GM18498 (cell line): ENCODE results near the gene PASK.
"Not testable (repeated sequence)": the region's sequence is repeated elsewhere in the genome, so short reads cannot be mapped to it uniquely, and the experiment has no call there.

Experiments
- ATAC-seq: cut with Tn5 transposase; IDR thresholded peaks from one replicate; pipeline ENCODE4 v1.9.1; 2021; ENCODE audit warnings: mild to moderate bottlenecking, moderate library complexity; ENCODE audit not compliant: unreplicated experiment

The PASK gene

DNA sequence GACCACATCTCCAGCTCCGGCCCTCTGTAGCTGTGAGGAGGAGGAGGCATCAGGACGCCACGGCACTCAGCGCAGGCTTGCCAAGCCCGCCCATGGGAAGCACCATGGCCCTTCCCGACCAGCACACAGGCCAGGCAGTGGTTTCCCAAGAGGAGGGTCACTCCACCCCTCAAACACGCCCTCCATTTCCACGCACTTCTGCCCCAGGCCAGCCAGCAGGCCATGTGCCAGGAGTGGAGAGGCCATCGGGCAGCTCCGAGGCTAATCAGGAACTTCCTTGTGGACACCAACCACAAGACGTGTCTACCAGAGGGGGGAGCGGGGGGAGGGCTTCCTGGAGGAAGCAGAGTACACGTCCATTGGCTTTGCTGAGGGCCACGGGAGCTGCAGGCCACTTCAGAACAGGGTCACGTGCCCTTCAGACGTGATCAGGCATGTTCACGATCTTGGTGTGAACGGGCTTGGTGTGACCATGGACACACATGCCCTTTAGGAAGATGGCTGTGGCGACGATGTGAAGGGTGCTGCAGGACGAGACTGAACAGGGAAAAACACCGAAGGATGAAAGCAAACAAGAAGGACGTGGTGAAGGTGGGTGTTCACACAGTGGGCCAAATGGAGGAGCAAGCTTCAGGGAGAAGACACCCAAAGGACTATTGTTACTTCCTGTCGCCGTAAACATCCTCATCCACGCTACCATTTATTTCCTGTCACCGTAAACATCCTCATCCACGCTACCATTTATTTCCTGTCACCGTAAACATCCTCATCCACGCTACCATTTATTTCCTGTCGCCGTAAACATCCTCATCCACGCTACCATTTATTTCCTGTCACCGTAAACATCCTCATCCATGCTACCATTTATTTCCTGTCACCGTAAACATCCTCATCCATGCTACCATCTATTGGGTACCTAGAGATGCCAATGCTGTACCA lies 40.7 kb downstream of the PASK start:
- ATAC-seq, result no peak

DNA sequence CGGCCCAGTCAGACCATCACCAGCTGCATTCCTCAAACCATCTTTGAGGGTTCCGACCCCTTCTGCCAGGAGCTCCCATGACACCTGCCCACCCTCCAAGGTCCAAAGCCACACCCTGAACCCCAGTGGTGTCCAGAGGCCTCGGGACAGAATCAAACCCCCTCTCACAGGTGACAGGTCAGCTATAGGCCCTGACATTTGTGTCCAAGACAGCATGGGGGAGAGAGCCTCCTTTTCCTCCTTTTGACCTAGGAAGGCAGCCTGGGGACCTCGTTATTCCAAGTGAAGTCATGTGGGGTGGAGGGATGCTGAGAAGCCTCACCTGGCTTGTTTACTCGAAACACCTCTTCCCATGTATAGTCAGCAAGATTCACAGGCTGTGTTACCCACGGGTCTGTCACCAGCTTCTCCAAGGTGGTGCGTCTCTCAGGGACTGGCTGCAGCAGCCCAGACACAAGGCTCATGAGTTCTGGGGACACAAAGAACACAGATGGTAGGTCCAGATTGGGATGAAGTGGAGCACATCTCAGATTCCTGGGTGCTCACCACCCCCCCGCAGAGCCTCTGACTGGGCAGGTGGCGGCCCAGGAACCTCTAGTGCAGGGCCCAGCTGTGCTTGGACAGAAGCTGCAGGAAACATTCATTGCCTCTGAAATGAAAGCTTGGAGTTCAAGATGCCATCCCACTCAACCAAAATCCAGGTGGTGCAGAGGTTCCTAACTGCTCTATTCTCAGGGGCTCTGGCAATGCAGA lies 42.1 kb downstream of the PASK start:
- ATAC-seq, result no peak

DNA sequence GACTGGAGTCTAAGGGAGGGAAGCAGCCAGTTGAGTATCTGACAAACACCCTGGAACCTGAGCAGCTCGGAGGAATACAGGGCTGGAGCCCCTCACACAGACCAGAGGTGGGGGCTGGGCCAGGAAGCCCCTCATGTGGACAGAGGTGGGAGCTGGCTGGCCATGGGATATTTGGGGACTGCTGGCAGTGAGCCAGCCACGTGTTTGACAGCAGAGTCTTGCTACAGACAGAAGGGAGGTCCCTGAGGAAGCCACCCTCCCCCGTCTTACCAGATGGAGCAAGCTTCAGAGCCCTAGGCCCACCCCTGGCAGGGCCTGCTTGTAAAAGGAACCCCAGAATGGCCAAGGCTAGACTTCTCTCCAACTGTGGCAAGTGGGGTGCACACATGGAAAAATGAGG lies 43.6 kb downstream of the PASK start:
- no peak for ATAC-seq

DNA sequence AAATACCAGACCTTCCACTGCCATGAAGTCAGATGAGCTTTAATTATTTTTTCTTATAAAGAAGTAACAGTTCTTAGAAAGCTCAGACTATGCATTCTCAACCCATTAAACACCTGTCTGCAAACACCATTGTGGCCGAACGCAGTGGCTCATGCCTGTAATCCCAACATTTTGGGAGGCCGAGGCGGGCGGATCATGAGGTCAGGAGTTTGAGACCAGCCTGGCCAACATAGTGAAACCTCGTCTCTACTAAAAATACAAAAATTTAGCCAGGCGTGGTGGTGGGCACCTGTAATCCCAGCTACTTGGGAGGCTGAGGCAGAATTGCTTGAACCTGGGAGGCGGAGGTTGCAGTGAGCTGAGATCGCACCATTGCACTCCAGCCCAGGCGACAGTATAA lies 44.7 kb downstream of the PASK start:
- ATAC-seq, result not testable (repeated sequence)

DNA sequence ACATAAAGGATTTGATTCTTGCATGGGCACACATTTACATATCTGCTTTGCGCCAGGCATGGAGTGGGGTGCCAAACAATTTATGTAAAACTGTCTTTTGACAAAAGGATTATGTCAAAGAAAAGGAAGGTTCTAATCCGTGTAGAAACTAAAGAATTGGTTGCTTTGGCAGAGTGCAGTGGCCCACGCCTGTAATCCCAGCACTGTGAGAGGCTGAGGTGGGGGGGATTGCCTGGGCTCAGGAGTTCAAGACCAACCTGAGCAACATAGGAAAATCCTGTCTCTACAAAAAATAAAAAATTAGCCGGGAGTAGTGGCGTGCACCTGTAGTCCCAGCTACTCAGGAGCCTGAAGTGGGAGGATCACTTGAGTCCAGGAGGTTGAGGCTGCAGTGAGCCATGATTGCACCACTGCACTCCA lies 46.1 kb downstream of the PASK start:
- ATAC-seq, result no peak

DNA sequence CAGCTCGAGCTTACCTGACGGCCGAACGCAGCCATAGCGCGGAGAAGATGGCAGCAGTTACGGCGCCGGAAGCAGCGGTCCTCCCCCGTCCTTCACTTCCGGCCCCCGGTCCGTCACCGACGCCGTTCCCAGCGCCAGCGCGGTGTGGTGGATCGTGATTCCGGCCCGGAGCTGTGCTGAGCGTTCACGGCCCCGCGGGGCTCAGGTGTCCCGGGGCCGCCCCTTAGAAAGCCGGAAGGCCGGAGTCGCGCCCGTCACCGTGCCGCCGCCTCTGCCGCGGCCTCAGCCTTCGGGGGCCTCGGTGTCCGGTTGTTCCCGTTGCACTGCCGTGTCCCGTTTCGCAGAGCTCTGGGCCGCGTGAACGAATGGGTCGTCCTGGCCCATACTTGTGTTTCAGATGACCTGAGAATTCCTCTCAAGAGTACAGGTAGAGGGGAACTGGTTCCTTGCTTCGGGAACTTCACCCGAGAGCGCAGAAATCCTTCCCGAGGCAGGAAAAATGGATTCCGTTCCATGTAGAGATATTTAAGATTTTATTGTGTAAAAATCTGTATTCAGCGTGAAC lies 47.0 kb downstream of the PASK start, which contains the start of gene MTERF4:
TSS of gene MTERF4 (minus strand) at position 49 of the 565 bp plus-strand sequence. CDS start at position 35, 14 bp downstream.
- peak; percentile 91 for ATAC-seq

DNA sequence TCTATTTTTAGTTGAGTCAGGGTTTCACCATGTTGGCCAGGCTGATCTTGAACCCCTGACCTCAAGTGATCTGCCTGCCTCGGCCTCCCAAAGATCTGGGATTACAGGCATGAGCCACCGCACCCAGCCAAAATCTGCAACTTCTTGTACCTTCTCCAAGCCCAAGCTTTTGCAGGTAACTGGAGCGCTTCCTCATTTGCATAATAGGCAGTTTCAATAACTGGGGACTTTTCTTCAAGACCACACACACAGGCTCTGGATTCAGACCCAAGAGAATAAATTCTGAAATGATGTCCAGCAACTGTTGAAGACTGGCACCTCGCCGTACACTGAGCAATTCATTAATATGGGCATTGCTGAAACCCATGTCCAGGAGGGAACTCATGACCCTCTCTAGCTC lies 50.0 kb downstream of the PASK start:
- ATAC-seq, result no peak

DNA sequence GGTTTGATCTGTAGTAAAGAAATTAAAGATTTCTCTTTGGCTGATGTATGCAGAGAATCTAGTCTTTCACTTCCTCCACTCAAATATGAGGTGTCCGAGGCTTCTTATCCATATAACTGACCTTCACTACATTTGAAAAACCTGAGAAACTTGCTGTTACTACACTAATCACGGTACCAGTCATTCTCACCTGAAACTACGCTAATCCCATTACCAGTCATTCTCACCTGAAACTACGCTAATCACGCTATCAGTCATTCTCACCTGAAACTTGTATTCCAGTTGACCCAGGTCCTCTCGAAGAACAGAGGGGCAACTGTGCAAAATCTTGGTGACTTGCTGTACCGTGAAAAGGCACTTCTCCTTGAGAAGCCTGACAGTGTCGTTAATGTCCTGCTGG lies 52.3 kb downstream of the PASK start:
- peak; percentile 46 for ATAC-seq

DNA sequence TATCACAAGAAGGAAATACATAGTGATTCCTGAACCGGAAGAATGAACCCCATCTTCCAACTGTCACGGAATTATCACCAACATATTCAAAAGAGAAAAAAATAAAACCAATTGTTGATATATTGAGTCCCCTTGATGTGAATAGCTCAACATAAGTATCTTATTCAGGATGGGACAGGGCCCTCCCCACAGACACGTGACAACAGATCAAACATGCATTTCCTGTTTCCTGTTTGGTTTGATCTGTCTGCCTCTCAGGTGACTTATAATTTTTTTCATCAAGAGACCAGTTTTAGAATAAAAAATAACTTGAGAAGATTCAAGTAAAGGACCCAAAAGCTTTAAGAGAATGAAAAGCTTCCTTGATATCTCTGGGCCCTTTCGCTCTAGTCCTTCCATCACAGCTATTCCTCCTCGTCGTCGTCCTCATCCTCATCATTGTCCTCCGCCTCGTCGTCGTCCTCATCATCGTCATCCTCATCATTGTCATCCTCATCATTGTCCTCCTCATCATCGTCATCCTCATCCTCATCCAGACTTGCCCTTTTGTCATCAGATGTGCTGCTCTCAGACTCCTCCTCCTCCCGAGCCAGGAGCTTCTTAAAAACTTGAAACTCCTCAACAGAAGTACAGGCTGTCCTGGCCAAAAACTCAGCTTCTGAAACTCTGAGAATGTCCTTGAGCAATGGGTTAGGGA lies 53.5 kb downstream of the PASK start:
- no peak for ATAC-seq

DNA sequence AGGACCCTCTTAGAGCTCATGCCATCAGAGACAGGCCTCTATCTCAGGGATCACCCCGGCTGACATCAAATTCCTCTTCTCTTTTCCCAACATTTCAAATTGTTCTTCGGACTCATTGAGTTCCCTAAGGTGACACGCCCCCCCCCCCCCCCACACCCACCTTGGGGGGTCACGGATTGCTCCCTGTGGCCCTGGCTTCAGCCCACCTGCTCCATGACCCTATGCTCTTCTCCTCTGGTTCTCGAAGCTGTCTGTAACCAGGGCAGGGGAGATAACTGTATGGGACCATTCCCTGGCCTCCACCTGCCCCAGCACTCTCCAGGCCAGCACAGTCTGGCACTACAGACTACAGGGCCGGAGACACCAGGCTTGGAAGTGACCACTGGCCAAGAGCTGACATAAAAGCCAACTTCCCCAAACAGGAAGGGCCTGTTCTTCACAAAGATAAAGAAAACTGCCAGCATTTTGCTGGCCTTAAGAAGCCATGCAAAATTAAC lies 54.3 kb downstream of the PASK start:
- ATAC-seq, result no peak

DNA sequence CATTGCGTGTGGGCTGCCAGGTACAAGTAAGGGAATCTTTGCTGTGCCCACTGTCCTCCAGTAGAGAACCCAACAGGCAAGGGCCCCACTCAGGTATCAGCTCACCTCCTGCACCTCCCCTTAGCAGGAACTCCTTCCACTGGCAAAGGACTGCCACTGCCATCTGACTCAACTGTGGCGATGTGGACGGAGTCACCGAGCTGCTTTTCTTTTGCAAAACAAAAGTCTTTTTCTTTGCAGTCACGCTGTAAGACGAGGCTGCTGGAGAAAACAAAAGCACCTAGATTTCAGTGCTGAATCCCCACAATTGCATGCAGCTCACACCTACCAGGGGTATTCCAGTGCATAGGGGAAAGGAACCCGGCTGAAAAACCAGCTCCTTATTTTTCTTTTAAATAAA lies 55.1 kb downstream of the PASK start:
- no peak for ATAC-seq

DNA sequence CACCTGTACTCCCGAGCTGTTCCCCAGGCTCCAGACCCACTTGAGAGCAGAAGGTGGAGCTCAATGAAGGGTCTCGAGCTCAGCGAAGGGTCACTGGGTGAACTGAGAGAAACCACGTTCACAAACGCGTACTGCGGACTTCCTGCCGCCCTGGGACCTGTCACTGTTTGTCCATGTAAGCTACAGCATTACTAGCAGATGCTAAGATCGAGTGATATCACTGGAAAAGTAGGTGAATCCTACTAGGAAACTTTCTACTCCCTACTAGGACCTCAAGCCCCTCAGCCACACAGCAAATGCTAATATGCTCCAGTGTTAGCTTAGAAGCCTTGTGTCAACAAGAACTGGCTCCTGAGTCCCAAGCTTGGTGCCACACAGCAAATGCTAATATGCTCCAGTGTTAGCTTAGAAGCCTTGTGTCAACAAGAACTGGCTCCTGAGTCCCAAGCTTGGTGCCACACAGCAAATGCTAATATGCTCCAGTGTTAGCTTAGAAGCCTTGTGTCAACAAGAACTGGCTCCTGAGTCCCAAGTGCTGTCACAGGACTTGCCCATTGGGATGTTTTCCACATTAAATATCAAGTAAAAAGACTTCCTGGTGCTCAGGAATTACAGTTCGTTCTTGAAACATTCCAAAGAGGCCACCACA lies 56.0 kb downstream of the PASK start:
- not testable (repeated sequence) for ATAC-seq

DNA sequence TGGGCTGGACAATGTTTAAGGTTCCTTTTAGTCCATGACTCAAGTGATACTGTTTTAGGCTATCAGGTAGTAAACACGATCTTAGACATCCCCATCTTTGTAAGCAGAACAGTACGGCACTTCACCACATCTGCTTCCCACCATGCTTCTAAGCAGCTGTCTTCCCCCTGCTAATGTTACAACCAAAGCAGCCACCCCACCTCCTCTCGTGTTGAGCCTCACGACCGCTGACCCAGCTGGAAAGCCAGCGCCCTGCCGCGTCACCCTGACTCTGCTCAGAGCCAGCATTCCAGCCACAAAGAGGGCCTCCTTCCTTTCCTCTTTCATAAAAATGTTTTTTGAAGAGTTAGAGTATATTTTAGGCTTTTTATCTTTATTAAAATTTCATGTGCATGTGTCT lies 56.6 kb downstream of the PASK start:
- no peak for ATAC-seq

DNA sequence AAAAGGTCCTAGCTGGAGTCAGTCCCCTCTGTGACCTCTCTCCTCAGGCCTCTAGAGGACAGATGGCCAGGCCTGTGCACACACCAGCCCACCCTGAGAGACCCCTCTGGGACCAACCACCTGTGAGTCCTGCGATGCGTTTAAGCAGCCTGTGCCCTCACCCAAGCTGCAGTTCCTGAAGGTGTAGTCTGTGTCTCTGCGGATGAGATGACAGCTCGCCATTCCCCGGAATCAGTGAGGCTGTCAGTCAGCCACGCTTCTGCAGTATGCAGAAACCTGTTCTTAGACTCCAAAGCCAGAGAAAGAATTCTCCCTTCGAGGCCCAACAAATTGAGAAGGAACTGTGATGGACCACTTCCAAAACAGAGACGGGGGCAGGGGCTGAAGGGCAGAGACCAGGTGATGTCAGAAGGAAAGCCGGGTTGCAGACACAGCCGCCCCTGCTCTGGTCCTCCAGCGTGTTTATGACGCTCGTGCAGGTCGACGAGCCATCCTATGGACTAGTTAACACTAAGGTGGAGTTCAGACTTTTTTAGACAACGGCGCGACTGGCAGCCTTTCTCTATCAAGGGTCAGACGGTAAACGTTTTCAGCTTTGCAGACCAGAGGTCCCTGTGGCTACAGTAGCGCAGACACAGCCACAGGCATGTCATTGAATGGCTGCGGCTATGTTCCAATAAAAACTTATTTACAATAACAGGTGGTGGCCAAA lies 57.4 kb downstream of the PASK start:
- ATAC-seq, result no peak

DNA sequence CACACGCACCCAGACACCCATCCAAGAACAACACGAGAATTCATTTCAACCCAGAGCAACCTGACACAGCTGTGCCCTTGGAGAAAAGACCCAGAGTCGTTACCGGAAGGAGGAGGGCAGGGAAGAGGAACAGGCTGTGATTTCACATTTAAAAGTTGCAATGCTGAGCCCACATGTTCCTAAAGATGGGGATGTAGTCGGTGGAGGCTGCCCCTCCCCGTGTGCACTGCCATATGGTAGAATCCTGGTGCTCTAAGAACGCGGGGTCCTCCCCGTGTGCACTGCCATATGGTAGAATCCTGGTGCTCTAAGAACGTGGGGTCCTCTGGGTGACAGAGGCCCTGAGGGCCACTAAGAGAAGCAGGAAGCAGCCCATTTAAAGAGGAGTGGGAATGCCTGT lies 58.1 kb downstream of the PASK start:
- no peak for ATAC-seq

DNA sequence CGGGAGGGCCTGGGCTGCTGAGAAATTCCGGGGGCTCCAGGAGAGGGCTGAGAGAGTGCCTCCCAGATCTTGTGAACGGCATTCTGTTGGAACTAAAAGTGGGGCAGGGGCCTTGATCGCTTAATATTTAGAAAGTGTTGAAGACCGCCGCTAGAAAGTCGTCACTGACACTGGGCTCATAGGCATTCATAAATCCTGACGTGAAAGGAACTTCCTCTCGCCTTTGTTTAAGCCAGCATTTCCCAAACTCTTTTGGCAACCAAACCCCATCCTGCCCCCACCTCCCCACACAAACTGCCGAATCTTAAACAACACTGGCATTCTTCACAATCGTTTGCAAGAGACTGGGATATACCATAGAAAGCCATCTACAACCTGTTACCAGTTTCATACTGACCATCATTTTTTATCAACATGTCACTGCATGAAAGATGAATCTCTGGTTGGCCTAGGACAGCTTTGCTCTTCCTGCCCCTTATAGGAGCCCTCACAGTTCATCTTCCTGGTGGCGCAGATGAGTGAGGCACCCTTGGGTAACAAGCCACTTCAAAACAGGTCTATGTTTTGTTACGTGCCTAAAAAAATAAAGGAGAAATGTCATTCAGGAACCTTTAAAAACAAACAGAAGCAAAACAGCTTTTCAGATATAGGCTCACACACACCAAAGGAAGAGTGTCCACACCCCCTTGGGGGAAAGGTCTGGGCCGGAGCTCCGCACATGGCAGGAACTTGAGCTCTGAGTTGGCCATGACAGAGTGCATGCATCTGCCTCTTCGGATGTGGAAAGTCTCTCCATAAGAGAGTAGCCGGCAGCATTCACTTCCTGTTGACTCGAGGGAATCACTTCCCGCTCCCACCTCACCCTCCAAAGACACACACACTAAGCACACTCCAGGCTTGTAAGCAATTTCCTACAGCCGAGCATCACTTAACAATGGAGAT lies 60.2 kb downstream of the PASK start:
- ATAC-seq, result no peak

DNA sequence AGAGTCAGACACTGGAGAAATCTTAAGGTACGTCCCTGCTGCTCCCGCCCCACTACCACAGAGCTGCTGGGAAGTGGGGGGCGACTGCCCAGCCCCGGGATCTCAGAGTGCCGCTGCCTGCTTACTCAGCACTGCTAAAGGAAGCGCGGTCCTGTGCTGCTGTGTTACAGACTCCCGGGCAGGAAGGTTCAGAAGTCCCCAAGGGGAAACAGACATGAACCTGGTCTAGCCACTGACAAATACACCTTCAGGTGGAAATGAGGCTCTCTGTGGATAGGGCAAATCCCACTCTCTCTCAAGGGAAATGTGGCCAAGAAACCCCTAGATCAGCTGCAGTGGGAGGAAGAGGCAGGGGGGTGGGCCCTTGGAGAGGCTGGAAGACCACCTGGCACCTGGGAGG lies 60.9 kb downstream of the PASK start:
- no peak for ATAC-seq

DNA sequence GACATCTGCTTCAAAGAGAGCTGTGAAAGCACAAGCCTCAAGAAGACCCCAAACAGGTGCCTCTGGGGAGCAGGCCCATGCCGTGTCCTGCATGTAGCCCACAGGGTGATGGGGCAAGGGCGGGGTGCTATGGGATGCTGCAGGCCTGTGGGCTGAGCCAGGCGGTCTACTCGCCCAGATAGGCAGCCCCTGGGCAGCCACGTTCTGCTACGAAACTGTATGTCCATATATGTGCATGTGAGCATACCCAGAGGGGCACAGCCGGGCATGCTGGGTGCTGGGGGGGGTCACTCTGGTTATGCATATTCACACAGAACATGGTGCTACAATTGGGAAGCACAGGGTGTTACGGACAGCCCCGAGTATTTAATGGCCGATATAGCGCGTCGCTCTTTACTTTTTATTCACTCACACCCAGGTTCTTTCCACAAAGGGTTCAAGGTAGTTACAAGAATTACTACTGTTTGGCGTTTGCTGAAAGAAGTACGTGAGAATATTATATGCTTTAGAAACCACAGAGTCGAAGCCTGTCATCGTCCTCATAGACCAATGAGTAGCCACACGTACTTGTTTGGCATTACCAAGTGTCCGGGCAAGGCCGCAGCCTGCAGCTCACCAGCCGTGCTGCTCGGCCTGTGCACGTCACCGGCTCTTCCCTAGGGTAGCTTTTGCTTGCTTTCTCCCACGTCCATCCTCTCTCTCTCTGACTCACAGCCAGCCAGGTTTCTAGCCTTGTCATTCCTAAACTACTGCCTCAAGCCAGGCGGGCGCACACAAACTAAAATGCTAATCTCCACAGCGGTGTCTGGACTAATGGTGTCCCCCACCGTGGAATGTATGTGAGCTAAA lies 61.6 kb downstream of the PASK start:
- ATAC-seq, result no peak
